GM12878 (cell line): ENCODE measurements around the gene ATP6V0C. TPM values are rescaled to one million over a fixed set of nuclear protein-coding genes. Genes with fewer than 3 reads are reported as not detected.

Experiments
- ASH2L ChIP-seq: fragments of 300-600, 200-600 bp; sonication (generic); IDR thresholded peaks from 2 replicates; pipeline ENCODE4 v1.6.1; 2017; ENCODE audit warnings: low read depth, mild to moderate bottlenecking, borderline replicate concordance
- ATF2 ChIP-seq: IDR thresholded peaks from 2 replicates; pipeline ENCODE4 v1.6.1; 2012; ENCODE audit warnings: low read length, inconsistent platforms
- BCL3 ChIP-seq: IDR thresholded peaks from 2 replicates; pipeline ENCODE4 v1.6.1; 2011; ENCODE audit warnings: borderline replicate concordance, low read depth, mild to moderate bottlenecking, moderate library complexity, low read length; ENCODE audit not compliant: insufficient read depth, poor library complexity, severe bottlenecking
- CEBPZ ChIP-seq: fragments of 150-350 bp; IDR thresholded peaks from 2 replicates; pipeline ENCODE4 v1.6.1; 2016; ENCODE audit warnings: low read depth, low read length
- CREB1 ChIP-seq: IDR thresholded peaks from 2 replicates; pipeline ENCODE4 v1.6.1; 2012; ENCODE audit warnings: low read depth, mild to moderate bottlenecking, inconsistent platforms
- E2F8 ChIP-seq: fragments of 450-650 bp; IDR thresholded peaks from 2 replicates; pipeline ENCODE4 v1.6.1; 2018; ENCODE audit warnings: mild to moderate bottlenecking, low read depth, moderate library complexity; ENCODE audit not compliant: partially characterized antibody
- KAT2A ChIP-seq: conservative IDR thresholded peaks from 2 replicates; pipeline ENCODE4 v1.6.1; 2011; ENCODE audit warnings: low read depth, low read length; ENCODE audit not compliant: control insufficient read depth
- PKNOX1 ChIP-seq: fragments of 450-650 bp; IDR thresholded peaks from 2 replicates; pipeline ENCODE4 v1.6.1; 2016; ENCODE audit warnings: mild to moderate bottlenecking
- PML ChIP-seq: IDR thresholded peaks from 2 replicates; pipeline ENCODE4 v1.6.1; 2012; ENCODE audit warnings: low read length, inconsistent platforms
- RAD51 ChIP-seq: fragments of 450-650 bp; IDR thresholded peaks from 2 replicates; pipeline ENCODE4 v1.6.1; 2016; ENCODE audit warnings: moderate library complexity, mild to moderate bottlenecking, inconsistent platforms
- SMAD1 ChIP-seq: fragments of 450-650 bp; IDR thresholded peaks from 2 replicates; pipeline ENCODE4 v1.6.1; 2018; ENCODE audit warnings: mild to moderate bottlenecking, low read depth; ENCODE audit not compliant: partially characterized antibody
- STAT1 ChIP-seq: fragments of 450-650 bp; conservative IDR thresholded peaks from 2 replicates; pipeline ENCODE4 v1.6.1; 2014; ENCODE audit warnings: antibody characterized with exemption, mild to moderate bottlenecking
- YBX1 ChIP-seq: fragments of 450-650 bp; IDR thresholded peaks from 2 replicates; pipeline ENCODE4 v1.6.1; 2016; ENCODE audit warnings: antibody characterized with exemption
- ZBTB40 ChIP-seq: fragments of 450-650 bp; IDR thresholded peaks from 2 replicates; pipeline ENCODE4 v1.6.1; 2016; ENCODE audit warnings: mild to moderate bottlenecking, moderate library complexity, borderline replicate concordance
- polyA plus RNA-seq, 11 experiments: library from polyadenylated mRNA; depleted of rRNA in 4 of 11; unstranded in 6 of 11; stranded (reverse) in 5 of 11; fragments of >200 nt; fragmentation: Nextera tagmentation in 4 of 11; fragmentation: Illumina TruSeq in 1 of 11; extraction: Ambion mirVana in 4 of 11; extraction: Trizol in 1 of 11; gene quantifications; 1 replicate in 1 of 11; 2 replicates in 10 of 11; pipeline versions ENCODE4 v1.2.1 to v1.2.3, GENCODE V29; 2011 to 2016; ENCODE audit warnings: inconsistent platforms in 2 of 11, missing spikeins in 2 of 11, low read depth in 1 of 11
- total RNA-seq, 4 experiments: library from RNA; depleted of rRNA in 3 of 4; stranded (reverse); fragments of >200 nt in 3 of 4; fragmentation: Illumina TruSeq in 1 of 4; extraction: Trizol in 1 of 4; gene quantifications; 2 replicates each; pipeline versions ENCODE4 v1.2.1 to v1.2.3, GENCODE V29; 2013 to 2021

Gene ATP6V0C
- total and polyA plus RNA-seq, 10 of the 15 experiments (the other 5 are each of a cell fraction or from before 2014, with no cell fraction given): 2.4 to 135 (median 18.4) TPM

GRCh38 chr16:2507052-2507659 is 6.6 kb upstream of the ATP6V0C start (continued):
- TF ChIP-seq ATF2 (no peak), BCL3 (no peak), STAT1 (no peak), YBX1 (no peak), SMAD1 (no peak), CEBPZ (no peak), CREB1 (no peak), PKNOX1 (0 out of 2 replicates have a peak, but pooled peaks have one; percentile 26), ZBTB40 (0 out of 2 replicates have a peak, but pooled peaks have one; percentile 2), ASH2L (no peak), E2F8 (no peak), RAD51 (peak; percentile 92), KAT2A (no peak), PML (no peak)
